Measurements from ENCODE around the gene UBA1.
A peak's percentile ranks its signal among the peaks of the same experiment; 100 is the strongest.

UBA1 gene

GRCh38 chrX:47231167-47231566 lies 37.5 kb downstream of the UBA1 start:
- Histone ChIP-seq H3K4me3 (replicated peaks; ENCODE audit: low read depth, low read length) (no peak overlapping the region), H3K27me3 (replicated peaks; ENCODE audit: control insufficient read depth, insufficient read depth, low read length) (no peaks in the 10 kb centered on the region), H3K36me3 (ENCODE audit: control insufficient read depth, insufficient read depth, low read length) (peaks cover 2% of the 10 kb centered on the region)
- DNase-seq (ENCODE audit: extremely low read depth, insufficient read length): no peak
- no peak for TF ChIP-seq CTCF (IDR thresholded peaks at IDR 0.05; ENCODE audit: insufficient read depth, low read length, poor library complexity, severe bottlenecking)

- no peaks in the 10 kb centered on the region for H3K27me3 ChIP-seq (replicated peaks; ENCODE audit: control insufficient read depth, insufficient read depth, low read length)
- H3K36me3 ChIP-seq (ENCODE audit: control insufficient read depth, insufficient read depth, low read length): no peaks in the 10 kb centered on the region; the same call in 1 of the 2 replicates
- DNase-seq (ENCODE audit: extremely low read depth, insufficient read length): peak; percentile 24
- peak overlapping the region; percentile 71 for H3K4me3 ChIP-seq (replicated peaks; ENCODE audit: low read depth, low read length)
- TF ChIP-seq CTCF (IDR thresholded peaks at IDR 0.05; ENCODE audit: insufficient read depth, low read length, poor library complexity, severe bottlenecking): no peak
Measured at GRCh38 chrX:47232197-47232802, 38.7 kb downstream of the UBA1 start.

- Histone ChIP-seq H3K4me3 (replicated peaks; ENCODE audit: low read depth, low read length) (peak within 1 kb of the TSS; percentile 71), H3K27me3 (replicated peaks; ENCODE audit: control insufficient read depth, insufficient read depth, low read length) (no peaks in the 10 kb centered on the region), H3K36me3 (ENCODE audit: control insufficient read depth, insufficient read depth, low read length) (no peaks in the 10 kb centered on the region; the same call in 1 of the 2 replicates)
- peak; percentile 71 for DNase-seq (ENCODE audit: extremely low read depth, insufficient read length)
- TF ChIP-seq CTCF (IDR thresholded peaks at IDR 0.05; ENCODE audit: insufficient read depth, low read length, poor library complexity, severe bottlenecking): no peak
Measured at GRCh38 chrX:47232803-47233332, 39.2 kb downstream of the UBA1 start, which contains the start of gene USP11. Gene USP11, plus strand, starts transcription at chrX:47233009. Its CDS starts 35 bp downstream, at chrX:47233044.

- no peak for TF ChIP-seq CTCF (IDR thresholded peaks at IDR 0.05; ENCODE audit: insufficient read depth, low read length, poor library complexity, severe bottlenecking)
- H3K36me3 ChIP-seq (ENCODE audit: control insufficient read depth, insufficient read depth, low read length): no peaks in the 10 kb centered on the region; the same call in 1 of the 2 replicates
- peak overlapping the region; percentile 71 for H3K4me3 ChIP-seq (replicated peaks; ENCODE audit: low read depth, low read length)
- peak; percentile 94 for DNase-seq (ENCODE audit: extremely low read depth, insufficient read length)
- no peaks in the 10 kb centered on the region for H3K27me3 ChIP-seq (replicated peaks; ENCODE audit: control insufficient read depth, insufficient read depth, low read length)
Measured at GRCh38 chrX:47233333-47234113, 39.9 kb downstream of the UBA1 start.

GRCh38 chrX:47234583-47234982 lies 41.0 kb downstream of the UBA1 start:
- DNase-seq (ENCODE audit: extremely low read depth, insufficient read length): no peak
- no peak for TF ChIP-seq CTCF (IDR thresholded peaks at IDR 0.05; ENCODE audit: insufficient read depth, low read length, poor library complexity, severe bottlenecking)
- Histone ChIP-seq H3K4me3 (replicated peaks; ENCODE audit: low read depth, low read length) (peak overlapping the region; percentile 71), H3K27me3 (replicated peaks; ENCODE audit: control insufficient read depth, insufficient read depth, low read length) (no peaks in the 10 kb centered on the region), H3K36me3 (ENCODE audit: control insufficient read depth, insufficient read depth, low read length) (no peaks in the 10 kb centered on the region; the same call in none of the 2 replicates)
